HEK293 (cell line): Measurements from ENCODE around the gene KIAA0319L.

ENCODE experiments used
- CTCF ChIA-PET: fragments of 350-600 bp; formaldehyde crosslinking; extraction: SDS; loops from one replicate; lab custom pipeline; 2021; ENCODE audit warnings: antibody characterized with exemption; lab: Yijun Ruan, JAX
- POLR2A ChIA-PET: fragments of 300-600 bp; formaldehyde crosslinking; extraction: SDS; loops from one replicate; lab custom pipeline; 2020; ENCODE audit warnings: antibody characterized with exemption, inconsistent platforms; lab: Yijun Ruan, JAX
- H3K27ac ChIP-seq: fragments of 200-500 bp; sonication (Bioruptor generic); 2 replicates; pipeline ENCODE4 v1.5.1; 2014; ENCODE audit warnings: low read depth, low read length, control low read depth, inconsistent platforms; ENCODE audit errors: extremely low read depth
- H3K36me3 ChIP-seq, 2 experiments: fragments of 200-500 bp in 1 of 2; sonication (Bioruptor generic) in 1 of 2; 1 replicate in 1 of 2; 2 replicates in 1 of 2; pipeline ENCODE4 v1.5.1; 2014 to 2017; ENCODE audit warnings: inconsistent platforms in 2 of 2, low read length in 2 of 2; ENCODE audit not compliant: control insufficient read depth in 2 of 2, insufficient read depth in 1 of 2
- H3K4me1 ChIP-seq: fragments of 200-500 bp; sonication (Bioruptor generic); 2 replicates; pipeline ENCODE4 v1.5.1; 2014; ENCODE audit warnings: mild to moderate bottlenecking, low read length, inconsistent platforms; ENCODE audit not compliant: control insufficient read depth, insufficient read depth
- H3K4me3 ChIP-seq: 2 replicates; pipeline ENCODE4 v1.5.1; 2011; ENCODE audit warnings: low read depth, mild to moderate bottlenecking, control low read depth, low read length, moderate library complexity
- H3K9me3 ChIP-seq: fragments of 200-500 bp; sonication (Bioruptor generic); 2 replicates; pipeline ENCODE4 v1.5.1; 2014; ENCODE audit warnings: low read depth, low read length, inconsistent platforms; ENCODE audit not compliant: control insufficient read depth, insufficient read depth
- ELK4 ChIP-seq: IDR thresholded peaks from 2 replicates; pipeline ENCODE4 v1.6.1; 2011; ENCODE audit warnings: mild to moderate bottlenecking, low read depth, low read length, borderline replicate concordance
- GLI2 ChIP-seq: fragments of 450-650 bp; formaldehyde crosslinking; IDR thresholded peaks from 2 replicates; pipeline ENCODE4; 2017; ENCODE audit warnings: missing biosample characterization, missing genetic modification characterization, low read depth, borderline replicate concordance
- HOXC10 ChIP-seq: sonication (generic); formaldehyde crosslinking; IDR thresholded peaks from 2 replicates; pipeline ENCODE4 v1.8.1; 2023; ENCODE audit warnings: mild to moderate bottlenecking, missing genetic modification reagents
- KLF7 ChIP-seq: fragments of 450-650 bp; formaldehyde crosslinking; IDR thresholded peaks from 2 replicates; pipeline ENCODE4 v1.5.1; 2016; ENCODE audit warnings: missing biosample characterization, missing genetic modification characterization, borderline replicate concordance
- PRDM10 ChIP-seq: fragments of 450-650 bp; formaldehyde crosslinking; IDR thresholded peaks from 2 replicates; pipeline ENCODE4 v1.5.1; 2016; ENCODE audit warnings: missing biosample characterization, missing genetic modification characterization
- SETDB1 ChIP-seq: IDR thresholded peaks from one replicate; pipeline ENCODE4 v1.6.1; 2017; ENCODE audit warnings: mild to moderate bottlenecking, low read length, moderate library complexity, mixed read lengths; ENCODE audit not compliant: insufficient read length
- TCF7L2 ChIP-seq: IDR thresholded peaks from 2 replicates; pipeline ENCODE4 v1.6.1; 2011; ENCODE audit warnings: low read depth, mild to moderate bottlenecking, inconsistent platforms, low read length, moderate library complexity, borderline replicate concordance
- YY2 ChIP-seq: fragments of 450-650 bp; formaldehyde crosslinking; IDR thresholded peaks from 2 replicates; pipeline ENCODE4 v1.5.1; 2016; ENCODE audit warnings: missing biosample characterization, missing genetic modification characterization
- ZBTB11 ChIP-seq: fragments of 450-650 bp; formaldehyde crosslinking; conservative IDR thresholded peaks from 2 replicates; pipeline ENCODE4 v1.5.1; 2016; ENCODE audit warnings: low read depth, missing biosample characterization, missing genetic modification characterization
- ZBTB7A ChIP-seq: fragments of 450-650 bp; formaldehyde crosslinking; IDR thresholded peaks from 2 replicates; pipeline ENCODE4 v1.5.1; 2016; ENCODE audit warnings: low read depth, missing biosample characterization, missing genetic modification characterization
- ZNF114 ChIP-seq: fragments of 450-650 bp; formaldehyde crosslinking; IDR thresholded peaks from 2 replicates; pipeline ENCODE4 v1.5.0; 2017; ENCODE audit warnings: missing biosample characterization, missing genetic modification characterization
- ZNF121 ChIP-seq: fragments of 450-650 bp; formaldehyde crosslinking; IDR thresholded peaks from 2 replicates; pipeline ENCODE4 v1.5.1; 2016; ENCODE audit warnings: missing biosample characterization, missing genetic modification characterization
- ZNF132 ChIP-seq: fragments of 450-650 bp; formaldehyde crosslinking; IDR thresholded peaks from 2 replicates; pipeline ENCODE4 v1.5.1; 2017; ENCODE audit warnings: missing biosample characterization, missing genetic modification characterization, borderline replicate concordance
- ZNF138 ChIP-seq: fragments of 450-650 bp; formaldehyde crosslinking; IDR thresholded peaks from 2 replicates; pipeline ENCODE4 v1.5.1; 2016; ENCODE audit warnings: missing biosample characterization, missing genetic modification characterization, borderline replicate concordance
- ZNF239 ChIP-seq: fragments of 450-650 bp; formaldehyde crosslinking; IDR thresholded peaks from 2 replicates; pipeline ENCODE4 v1.5.1; 2016; ENCODE audit warnings: missing biosample characterization, missing genetic modification characterization
- ZNF24 ChIP-seq: fragments of 450-650 bp; formaldehyde crosslinking; IDR thresholded peaks from 2 replicates; pipeline ENCODE4 v1.5.1; 2016; ENCODE audit warnings: missing biosample characterization, missing genetic modification characterization
- ZNF266 ChIP-seq: fragments of 450-650 bp; formaldehyde crosslinking; IDR thresholded peaks from 2 replicates; pipeline ENCODE4 v1.5.1; 2016; ENCODE audit warnings: missing biosample characterization, missing genetic modification characterization, low read depth
- ZNF274 ChIP-seq, 2 experiments: fragments of 200-500 bp in 1 of 2; fragments of 450-650 bp in 1 of 2; sonication (Bioruptor generic) in 1 of 2; formaldehyde crosslinking in 1 of 2; IDR thresholded peaks; 2 replicates each; pipeline versions ENCODE4 v1.5.1 to v1.6.1; 2014 to 2016; ENCODE audit warnings: borderline replicate concordance in 1 of 2, inconsistent platforms in 1 of 2, low read length in 1 of 2, missing biosample characterization in 1 of 2, missing genetic modification characterization in 1 of 2
- ZNF292 ChIP-seq: fragments of 450-650 bp; formaldehyde crosslinking; IDR thresholded peaks from 2 replicates; pipeline ENCODE4 v1.5.1; 2016; ENCODE audit warnings: low read depth, missing biosample characterization, missing genetic modification characterization, borderline replicate concordance
- ZNF366 ChIP-seq: fragments of 450-650 bp; formaldehyde crosslinking; conservative IDR thresholded peaks from 2 replicates; pipeline ENCODE4 v1.5.1; 2016; ENCODE audit warnings: missing biosample characterization, missing genetic modification characterization
- ZNF416 ChIP-seq: fragments of 450-650 bp; formaldehyde crosslinking; IDR thresholded peaks from 2 replicates; pipeline ENCODE4 v1.5.1; 2016; ENCODE audit warnings: missing biosample characterization, missing genetic modification characterization
- ZNF423 ChIP-seq: fragments of 450-650 bp; formaldehyde crosslinking; IDR thresholded peaks from 2 replicates; pipeline ENCODE4 v1.5.1; 2016; ENCODE audit warnings: missing biosample characterization, missing genetic modification characterization
- ZNF521 ChIP-seq: fragments of 450-650 bp; formaldehyde crosslinking; IDR thresholded peaks from 2 replicates; pipeline ENCODE4 v1.5.1; 2017; ENCODE audit warnings: missing biosample characterization, mild to moderate bottlenecking, missing genetic modification characterization
- ZNF530 ChIP-seq: fragments of 450-650 bp; formaldehyde crosslinking; IDR thresholded peaks from 2 replicates; pipeline ENCODE4 v1.5.1; 2016; ENCODE audit warnings: low read depth, missing biosample characterization, missing genetic modification characterization
- ZNF544 ChIP-seq: fragments of 450-650 bp; formaldehyde crosslinking; IDR thresholded peaks from 2 replicates; pipeline ENCODE4 v1.5.0; 2017; ENCODE audit warnings: missing biosample characterization, missing genetic modification characterization
- ZNF571 ChIP-seq: fragments of 450-650 bp; formaldehyde crosslinking; IDR thresholded peaks from 2 replicates; pipeline ENCODE4 v1.5.0; 2017; ENCODE audit warnings: missing biosample characterization, missing genetic modification characterization
- ZNF777 ChIP-seq: fragments of 450-650 bp; formaldehyde crosslinking; IDR thresholded peaks from 2 replicates; pipeline ENCODE4 v1.5.1; 2017; ENCODE audit warnings: missing biosample characterization, missing genetic modification characterization, borderline replicate concordance

Gene KIAA0319L

GRCh38 chr1:35576061-35576765 is 19.0 kb upstream of the KIAA0319L start:
- no peak overlapping the region for H3K27ac ChIP-seq
- no peaks in the 10 kb centered on the region for H3K4me1 ChIP-seq
- no peaks in the 10 kb centered on the region for H3K9me3 ChIP-seq
- H3K36me3 ChIP-seq: no peaks in the 10 kb centered on the region
- ChIA-PET CTCF (interaction anchor here (1.0 to 1.1 kb wide), 2 partner anchors 139 to 150 kb away, joined by 4 to 6 read pairs; no protein-coding TSS in a partner anchor), POLR2A (no interaction called here)
- no peak overlapping the region for H3K4me3 ChIP-seq
- no peak for TF ChIP-seq PRDM10 (tag by site-specific recombination)
- TF ChIP-seq ELK4: no peak
- TF ChIP-seq ZNF544 (tag by site-specific recombination): no peak
- no peak for TF ChIP-seq ZNF274 (IDR thresholded peaks at IDR 0.05; ENCODE audit: low read length)
- no peak for TF ChIP-seq ZNF274 (tag by site-specific recombination; IDR thresholded peaks at IDR 0.05; ENCODE audit: borderline replicate concordance)
- TF ChIP-seq ZNF530: no peak
- TF ChIP-seq ZNF423 (tag by site-specific recombination): no peak
- no peak for TF ChIP-seq GLI2 (tag by site-specific recombination)
- TF ChIP-seq ZNF239 (tag by site-specific recombination): no peak
- TF ChIP-seq YY2 (tag by site-specific recombination): no peak
- TF ChIP-seq ZNF366 (tag by site-specific recombination): no peak
- no peak for TF ChIP-seq ZBTB7A (tag by site-specific recombination)
- TF ChIP-seq SETDB1: no peak
- no peak for TF ChIP-seq ZNF114 (tag by site-specific recombination)
- TF ChIP-seq HOXC10 (CRISPR knock-in tag): no peak
- no peak for TF ChIP-seq ZNF132 (tag by site-specific recombination)
- TF ChIP-seq ZNF571 (tag by site-specific recombination): no peak
- no peak for TF ChIP-seq TCF7L2
- TF ChIP-seq ZNF416: no peak
- TF ChIP-seq KLF7 (tag by site-specific recombination): no peak
- TF ChIP-seq, all 188 proteins: peak for 0

- H3K4me1 ChIP-seq: no peaks in the 10 kb centered on the region
- no peak overlapping the region for H3K4me3 ChIP-seq
- H3K27ac ChIP-seq: no peak overlapping the region
- ChIA-PET CTCF (interaction anchor here (1.1 kb wide), 1 partner anchor 139 kb away, joined by 6 read pairs; no protein-coding TSS in a partner anchor), POLR2A (no interaction called here)
- H3K36me3 ChIP-seq: no peaks in the 10 kb centered on the region
- no peaks in the 10 kb centered on the region for H3K9me3 ChIP-seq
- TF ChIP-seq ZNF266 (tag by site-specific recombination) (no peak), ZNF777 (tag by site-specific recombination) (no peak), ZNF138 (tag by site-specific recombination) (no peak), ZBTB11 (tag by site-specific recombination) (no peak), YY2 (tag by site-specific recombination) (no peak), ZNF24 (tag by site-specific recombination) (no peak), ZNF121 (tag by site-specific recombination) (no peak), ZNF292 (tag by site-specific recombination) (no peak), ZNF571 (tag by site-specific recombination) (no peak), ZNF521 (tag by site-specific recombination) (no peak)
Measured at GRCh38 chr1:35575416-35575958, 18.3 kb upstream of the KIAA0319L start.
